ENCODE measurements around the gene RNASE4. TPM values are rescaled to one million over a fixed set of nuclear protein-coding genes. Genes with fewer than 3 reads are reported as not detected.

RNASE4 gene
- total and polyA plus RNA-seq, 7 donors = 11.4 to 138 (median 46.3) TPM

DNA sequence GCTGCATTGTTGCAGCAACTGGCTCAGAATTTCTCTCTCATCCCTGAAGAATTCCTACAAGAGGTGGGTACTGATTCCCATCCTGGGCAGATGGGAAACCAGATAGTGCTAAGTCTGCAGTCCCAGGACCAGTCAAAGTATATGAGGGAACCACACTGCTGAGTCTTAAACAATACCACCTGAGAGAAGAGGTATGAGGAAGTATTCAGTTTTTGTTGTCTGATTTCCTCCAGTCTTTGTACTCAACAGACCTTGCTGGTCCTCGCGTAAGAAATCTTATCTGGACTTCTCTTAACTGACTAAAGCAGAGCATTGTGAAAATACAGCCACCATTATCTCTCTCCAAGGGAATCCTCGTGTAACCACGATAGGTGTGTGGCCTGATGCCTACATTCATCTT, 57.8 kb downstream of the RNASE4 start:
- H3K36me3 ChIP-seq = no peaks in the 10 kb centered on the region
- no peaks in the 10 kb centered on the region for H3K27me3 ChIP-seq
- TF ChIP-seq POLR2AphosphoS5 (IDR thresholded peaks at IDR 0.05) = no peak
- no peak for TF ChIP-seq POLR2A (IDR thresholded peaks at IDR 0.05)
- no peak for TF ChIP-seq EP300 (IDR thresholded peaks at IDR 0.05)
- intact Hi-C loops (cut with DNase I) = no loop called here
- no peak for DNase-seq
- no peaks in the 10 kb centered on the region for H3K4me1 ChIP-seq
- 47 to 66% methylated on average over 4 of the region's 4 CpGs for WGBS, 2 donors
- H3K9me3 ChIP-seq = no peaks in the 10 kb centered on the region
- no peak overlapping the region for H3K4me3 ChIP-seq
- H3K27ac ChIP-seq = no peak overlapping the region

DNA sequence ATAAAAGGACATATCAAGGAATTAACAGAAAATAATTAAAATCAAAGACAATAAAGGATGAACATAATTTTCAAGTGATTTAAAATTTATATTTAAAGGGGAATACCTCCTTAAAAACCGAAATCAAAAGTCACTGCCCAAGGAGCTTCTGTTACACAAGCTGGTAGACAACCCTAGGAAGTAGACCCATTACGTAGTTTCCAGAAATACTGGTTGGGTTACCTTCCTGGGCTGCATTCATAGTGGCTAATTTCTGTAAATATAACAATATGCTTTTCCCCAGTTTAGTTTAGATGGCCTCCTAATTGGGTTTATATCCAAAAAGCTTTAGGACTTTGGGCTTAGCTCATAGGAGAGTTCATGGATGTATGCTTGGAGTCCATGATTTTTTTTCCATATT, 59.2 kb downstream of the RNASE4 start:
- 69 to 83% methylated on average over 2 of the region's 2 CpGs for WGBS, 2 donors
- DNase-seq = no peak

DNA sequence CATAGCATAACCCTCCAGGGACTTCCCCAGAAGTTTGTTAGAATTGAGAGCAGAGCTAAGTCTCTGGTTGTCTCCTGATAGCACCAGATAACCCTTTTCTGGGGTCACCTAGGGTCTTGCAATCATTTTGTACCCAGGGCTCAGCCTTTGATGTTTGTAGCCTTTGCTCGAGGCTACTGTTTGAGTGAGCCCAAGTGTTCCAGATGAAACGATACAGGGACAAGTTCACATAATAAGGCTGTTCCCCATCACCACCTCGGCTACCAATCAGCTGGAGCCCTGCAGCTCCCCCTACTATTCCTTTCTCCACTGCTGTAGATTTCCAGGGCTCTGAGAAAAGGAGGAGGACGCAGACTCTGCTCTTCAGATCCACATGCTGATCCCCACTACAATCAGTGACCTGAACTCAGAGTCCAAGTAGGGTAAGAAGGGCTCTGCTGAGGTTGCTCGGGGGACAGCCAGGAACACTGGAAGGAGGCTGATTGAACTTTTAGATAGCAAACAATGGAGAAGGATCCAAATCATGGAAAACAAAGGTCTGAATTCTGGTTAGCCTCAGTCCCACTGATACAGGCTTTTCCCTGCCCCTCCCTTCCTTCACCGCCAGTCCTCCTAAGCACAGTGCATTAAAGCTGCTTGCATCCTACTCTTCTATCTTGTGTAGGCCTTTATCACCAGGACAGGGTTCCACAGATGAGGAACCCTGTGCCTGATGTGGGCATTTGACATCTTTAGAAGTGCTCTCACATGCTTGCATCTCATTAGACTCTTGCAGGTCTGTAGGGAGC, 61.4 kb downstream of the RNASE4 start, which contains the start of gene EDDM3A:
Gene EDDM3A, plus strand, starts transcription at position 317 of the 788 bp plus-strand sequence. CDS start 1,694 bp downstream, outside the sequence.
- TF ChIP-seq CTCF (IDR thresholded peaks at IDR 0.05) (no peak), EP300 (IDR thresholded peaks at IDR 0.05) (no peak)
- Histone ChIP-seq H3K27ac (no peak within 1 kb of the TSS), H3K27me3 (no peaks in the 10 kb centered on the region), H3K4me1 (no peaks in the 10 kb centered on the region), H3K36me3 (no peaks in the 10 kb centered on the region), H3K4me3 (no peak within 1 kb of the TSS), H3K9me3 (no peaks in the 10 kb centered on the region)
- DNase-seq = no peak
- WGBS, 2 donors = 85% methylated on average over 6 of the region's 6 CpGs
- intact Hi-C loops (cut with DNase I) = no loop called here

More for the DNA sequence above, 59.2 kb downstream of the RNASE4 start:
- intact Hi-C loops (cut with DNase I) = no loop called here
- Histone ChIP-seq H3K27me3 (no peaks in the 10 kb centered on the region), H3K4me1 (no peaks in the 10 kb centered on the region), H3K27ac (no peak overlapping the region), H3K4me3 (no peak overlapping the region), H3K36me3 (no peaks in the 10 kb centered on the region), H3K9me3 (no peaks in the 10 kb centered on the region)
- TF ChIP-seq EP300 (IDR thresholded peaks at IDR 0.05) (no peak), CTCF (IDR thresholded peaks at IDR 0.05) (no peak), POLR2AphosphoS5 (IDR thresholded peaks at IDR 0.05) (no peak), POLR2A (IDR thresholded peaks at IDR 0.05) (no peak)

- Histone ChIP-seq H3K4me1 (no peaks in the 10 kb centered on the region), H3K9me3 (no peaks in the 10 kb centered on the region), H3K27ac (no peak overlapping the region), H3K27me3 (no peaks in the 10 kb centered on the region), H3K36me3 (no peaks in the 10 kb centered on the region), H3K4me3 (no peak overlapping the region)
- WGBS, 2 donors = 92 to 93% methylated on average over 3 of the region's 3 CpGs
- intact Hi-C loops (cut with DNase I) = no loop called here
- no peak for DNase-seq
- TF ChIP-seq CTCF (IDR thresholded peaks at IDR 0.05) (no peak), POLR2A (IDR thresholded peaks at IDR 0.05) (no peak), POLR2AphosphoS5 (IDR thresholded peaks at IDR 0.05) (no peak), EP300 (IDR thresholded peaks at IDR 0.05) (no peak)
Observed at GRCh38 chr14:20746566-20746965, 62.2 kb downstream of the RNASE4 start.

DNA sequence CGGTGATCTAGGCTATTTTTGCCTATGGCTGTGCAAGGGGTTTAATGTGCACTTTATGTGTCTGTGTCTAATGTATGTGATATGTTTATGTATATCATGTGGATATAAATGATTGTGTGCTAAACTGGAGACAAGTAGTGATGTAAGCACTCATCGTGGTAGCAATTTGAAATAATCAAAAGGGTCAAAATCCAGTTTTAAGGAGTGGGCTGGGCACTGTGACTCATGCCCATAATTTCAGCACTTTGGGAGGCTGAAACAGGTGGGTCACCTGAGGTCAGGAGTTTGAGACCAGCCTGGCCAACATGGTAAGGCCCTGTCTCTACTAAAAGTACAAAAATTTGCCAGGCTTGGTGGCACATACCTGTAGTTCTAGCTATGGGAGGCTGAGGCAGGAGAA, 64.1 kb downstream of the RNASE4 start:
- Histone ChIP-seq H3K27me3 (no peaks in the 10 kb centered on the region), H3K4me1 (no peaks in the 10 kb centered on the region), H3K36me3 (no peaks in the 10 kb centered on the region), H3K9me3 (peaks cover 0 to 6% (median 0%) of the 10 kb centered on the region in 4 donors), H3K27ac (no peak overlapping the region), H3K4me3 (no peak overlapping the region)
- intact Hi-C loops (cut with DNase I) = no loop called here
- DNase-seq = no peak
- 59 to 81% methylated on average over 2 of the region's 2 CpGs for WGBS, 2 donors
- no peak for TF ChIP-seq CTCF (IDR thresholded peaks at IDR 0.05)
- TF ChIP-seq EP300 (IDR thresholded peaks at IDR 0.05) = no peak
- no peak for TF ChIP-seq POLR2AphosphoS5 (IDR thresholded peaks at IDR 0.05)
- TF ChIP-seq POLR2A (IDR thresholded peaks at IDR 0.05) = no peak

All from sigmoid colon (tissue), 7 donors.